Endothelial cell (in vitro differentiated cells): Measurements from ENCODE around the gene PTHLH. TPM values are rescaled to one million over a fixed set of nuclear protein-coding genes. Genes with fewer than 3 reads are reported as not detected.

Experiments used
- DNase-seq: peaks from one replicate; pipeline ENCODE4 v3.0.0; 2021; ENCODE audit warnings: low spot score
- H3K27ac Mint-ChIP-seq: one replicate; pipeline ENCODE4 v1.8.0; 2021; ENCODE audit warnings: mixed read lengths, inconsistent platforms; ENCODE audit not compliant: unreplicated experiment
- H3K27me3 Mint-ChIP-seq: one replicate; pipeline ENCODE4 v1.8.0; 2021; ENCODE audit warnings: mild to moderate bottlenecking, moderate library complexity, mixed read lengths, inconsistent platforms; ENCODE audit not compliant: unreplicated experiment
- H3K36me3 Mint-ChIP-seq: one replicate; pipeline ENCODE4 v1.8.0; 2021; ENCODE audit warnings: mild to moderate bottlenecking, low read depth, mixed read lengths, inconsistent platforms; ENCODE audit not compliant: unreplicated experiment
- H3K4me1 Mint-ChIP-seq: one replicate; pipeline ENCODE4 v1.8.0; 2021; ENCODE audit warnings: mild to moderate bottlenecking, mixed read lengths, inconsistent platforms; ENCODE audit not compliant: unreplicated experiment
- H3K4me3 Mint-ChIP-seq: one replicate; pipeline ENCODE4 v1.8.0; 2021; ENCODE audit warnings: mild to moderate bottlenecking, mixed read lengths, inconsistent platforms; ENCODE audit not compliant: unreplicated experiment
- H3K9me3 Mint-ChIP-seq: one replicate; pipeline ENCODE4 v1.8.0; 2021; ENCODE audit warnings: mixed read lengths, inconsistent platforms; ENCODE audit not compliant: unreplicated experiment
- total RNA-seq: library from RNA; stranded (reverse); fragmentation: NEBNext Ultra II Directional; extraction: Animal tissue kit (Norgen Biotek cat#: 25700); gene quantifications from one replicate; pipeline ENCODE4 v1.2.1, GENCODE V29; 2021; ENCODE audit not compliant: unreplicated experiment
- TF ChIP-seq, protein P1 (sequence below): fragments of 200-600 bp; sonication (generic); IDR thresholded peaks from one replicate; pipeline ENCODE4 v1.5.0; 2021; ENCODE audit warnings: antibody characterized with exemption; ENCODE audit not compliant: unreplicated experiment

PTHLH gene
- total RNA-seq, 1 donor from 2014 or later: 4.7 TPM

- TF ChIP-seq, protein P1, sequence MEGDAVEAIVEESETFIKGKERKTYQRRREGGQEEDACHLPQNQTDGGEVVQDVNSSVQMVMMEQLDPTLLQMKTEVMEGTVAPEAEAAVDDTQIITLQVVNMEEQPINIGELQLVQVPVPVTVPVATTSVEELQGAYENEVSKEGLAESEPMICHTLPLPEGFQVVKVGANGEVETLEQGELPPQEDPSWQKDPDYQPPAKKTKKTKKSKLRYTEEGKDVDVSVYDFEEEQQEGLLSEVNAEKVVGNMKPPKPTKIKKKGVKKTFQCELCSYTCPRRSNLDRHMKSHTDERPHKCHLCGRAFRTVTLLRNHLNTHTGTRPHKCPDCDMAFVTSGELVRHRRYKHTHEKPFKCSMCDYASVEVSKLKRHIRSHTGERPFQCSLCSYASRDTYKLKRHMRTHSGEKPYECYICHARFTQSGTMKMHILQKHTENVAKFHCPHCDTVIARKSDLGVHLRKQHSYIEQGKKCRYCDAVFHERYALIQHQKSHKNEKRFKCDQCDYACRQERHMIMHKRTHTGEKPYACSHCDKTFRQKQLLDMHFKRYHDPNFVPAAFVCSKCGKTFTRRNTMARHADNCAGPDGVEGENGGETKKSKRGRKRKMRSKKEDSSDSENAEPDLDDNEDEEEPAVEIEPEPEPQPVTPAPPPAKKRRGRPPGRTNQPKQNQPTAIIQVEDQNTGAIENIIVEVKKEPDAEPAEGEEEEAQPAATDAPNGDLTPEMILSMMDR: no peak
- no peak for DNase-seq
- no peak overlapping the region for H3K4me3 Mint-ChIP-seq
- no peaks in the 10 kb centered on the region for H3K36me3 Mint-ChIP-seq
- no peaks in the 10 kb centered on the region for H3K4me1 Mint-ChIP-seq
- no peaks in the 10 kb centered on the region for H3K9me3 Mint-ChIP-seq
- no peak overlapping the region for H3K27ac Mint-ChIP-seq
- no peaks in the 10 kb centered on the region for H3K27me3 Mint-ChIP-seq
Observed at GRCh38 chr12:27987331-27987730, 14.8 kb upstream of the PTHLH start.

- no peak overlapping the region for H3K4me3 Mint-ChIP-seq
- no peaks in the 10 kb centered on the region for H3K36me3 Mint-ChIP-seq
- TF ChIP-seq, protein P1: no peak
- H3K9me3 Mint-ChIP-seq: no peaks in the 10 kb centered on the region
- H3K27me3 Mint-ChIP-seq: no peaks in the 10 kb centered on the region
- no peak overlapping the region for H3K27ac Mint-ChIP-seq
- no peak for DNase-seq
- no peaks in the 10 kb centered on the region for H3K4me1 Mint-ChIP-seq
Observed at GRCh38 chr12:27984275-27984674, 11.7 kb upstream of the PTHLH start.

GRCh38 chr12:27982951-27983350, 10.4 kb upstream of the PTHLH start:
- no peaks in the 10 kb centered on the region for H3K27me3 Mint-ChIP-seq
- no peak overlapping the region for H3K27ac Mint-ChIP-seq
- H3K9me3 Mint-ChIP-seq: no peaks in the 10 kb centered on the region
- TF ChIP-seq, protein P1: no peak
- H3K4me3 Mint-ChIP-seq: no peak overlapping the region
- no peaks in the 10 kb centered on the region for H3K4me1 Mint-ChIP-seq
- H3K36me3 Mint-ChIP-seq: no peaks in the 10 kb centered on the region
- DNase-seq: no peak

- Mint-ChIP-seq H3K9me3 (no peaks in the 10 kb centered on the region), H3K27ac (no peak overlapping the region), H3K4me1 (no peaks in the 10 kb centered on the region), H3K27me3 (no peaks in the 10 kb centered on the region), H3K4me3 (no peak overlapping the region), H3K36me3 (no peaks in the 10 kb centered on the region)
- no peak for DNase-seq
- TF ChIP-seq, protein P1: no peak
Observed at GRCh38 chr12:27982385-27982784, 9.9 kb upstream of the PTHLH start.

- no peak for DNase-seq
- Mint-ChIP-seq H3K27ac (no peak overlapping the region), H3K9me3 (no peaks in the 10 kb centered on the region), H3K4me3 (no peak overlapping the region), H3K27me3 (no peaks in the 10 kb centered on the region), H3K4me1 (no peaks in the 10 kb centered on the region), H3K36me3 (no peaks in the 10 kb centered on the region)
- TF ChIP-seq, protein P1: no peak
Observed at GRCh38 chr12:27981874-27982273, 9.3 kb upstream of the PTHLH start.
